AG04450 (cell line): ENCODE measurements around the gene CERK. TPM values are rescaled to one million over a fixed set of nuclear protein-coding genes. Genes with fewer than 3 reads are reported as not detected.

ENCODE experiments used
- CTCF ChIA-PET: fragments of 300-600, 350-600 bp; formaldehyde crosslinking; extraction: SDS; loops from one replicate; lab custom pipeline; 2022; ENCODE audit warnings: antibody characterized with exemption, inconsistent platforms; lab: Charles Lee
- POLR2A ChIA-PET: fragments of 350-600 bp; formaldehyde crosslinking; extraction: SDS; loops from one replicate; lab custom pipeline; 2021; ENCODE audit warnings: antibody characterized with exemption, inconsistent platforms; lab: Yijun Ruan, JAX
- DNase-seq: peaks from one replicate; pipeline ENCODE4 v3.0.0-alpha.2; 2011; ENCODE audit warnings: low read depth, low spot score
- H3K27ac ChIP-seq: one replicate; pipeline ENCODE4 v1.5.1; 2012; ENCODE audit warnings: low read depth, low read length, control low read depth
- H3K27me3 ChIP-seq: one replicate; pipeline ENCODE4 v1.6.0; 2012; ENCODE audit warnings: low read length; ENCODE audit not compliant: control insufficient read depth, insufficient read depth
- H3K4me3 ChIP-seq: 2 replicates; pipeline ENCODE4 v1.5.1; 2011; ENCODE audit warnings: mild to moderate bottlenecking, low read depth, low read length, control low read depth
- H3K9me3 ChIP-seq: 2 replicates; pipeline ENCODE4 v1.5.1; 2012; ENCODE audit warnings: low read length; ENCODE audit not compliant: control insufficient read depth, insufficient read depth
- polyA plus RNA-seq: library from polyadenylated mRNA; depleted of rRNA; stranded (reverse); fragments of >200 nt; gene quantifications from 2 replicates; pipeline ENCODE4 v1.2.3, GENCODE V29; 2011
- TF ChIP-seq, protein P1 (sequence below): IDR thresholded peaks from 2 replicates; pipeline ENCODE4 v1.5.1; 2011; ENCODE audit warnings: low read depth, low read length, control low read depth, inconsistent platforms

The CERK gene
- polyA plus RNA-seq, 1 experiment: 29.0 TPM

GRCh38 chr22:46766611-46767010 lies 28.6 kb upstream of the CERK start:
- CTCF ChIA-PET: no interaction called here
- POLR2A ChIA-PET: no interaction called here
- DNase-seq: no peak
- Histone ChIP-seq H3K4me3 (no peak overlapping the region), H3K9me3 (peaks cover 3% of the 10 kb centered on the region; the same call in 1 of the 2 replicates), H3K27ac (no peak overlapping the region), H3K27me3 (no peaks in the 10 kb centered on the region)
- TF ChIP-seq, protein P1, sequence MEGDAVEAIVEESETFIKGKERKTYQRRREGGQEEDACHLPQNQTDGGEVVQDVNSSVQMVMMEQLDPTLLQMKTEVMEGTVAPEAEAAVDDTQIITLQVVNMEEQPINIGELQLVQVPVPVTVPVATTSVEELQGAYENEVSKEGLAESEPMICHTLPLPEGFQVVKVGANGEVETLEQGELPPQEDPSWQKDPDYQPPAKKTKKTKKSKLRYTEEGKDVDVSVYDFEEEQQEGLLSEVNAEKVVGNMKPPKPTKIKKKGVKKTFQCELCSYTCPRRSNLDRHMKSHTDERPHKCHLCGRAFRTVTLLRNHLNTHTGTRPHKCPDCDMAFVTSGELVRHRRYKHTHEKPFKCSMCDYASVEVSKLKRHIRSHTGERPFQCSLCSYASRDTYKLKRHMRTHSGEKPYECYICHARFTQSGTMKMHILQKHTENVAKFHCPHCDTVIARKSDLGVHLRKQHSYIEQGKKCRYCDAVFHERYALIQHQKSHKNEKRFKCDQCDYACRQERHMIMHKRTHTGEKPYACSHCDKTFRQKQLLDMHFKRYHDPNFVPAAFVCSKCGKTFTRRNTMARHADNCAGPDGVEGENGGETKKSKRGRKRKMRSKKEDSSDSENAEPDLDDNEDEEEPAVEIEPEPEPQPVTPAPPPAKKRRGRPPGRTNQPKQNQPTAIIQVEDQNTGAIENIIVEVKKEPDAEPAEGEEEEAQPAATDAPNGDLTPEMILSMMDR: no peak

GRCh38 chr22:46764779-46765485 lies 26.9 kb upstream of the CERK start:
- TF ChIP-seq, protein P1: no peak
- no peaks in the 10 kb centered on the region for H3K27me3 ChIP-seq
- POLR2A ChIA-PET: no interaction called here
- H3K9me3 ChIP-seq: peaks cover 3% of the 10 kb centered on the region; the same call in 1 of the 2 replicates
- CTCF ChIA-PET: no interaction called here
- no peak for DNase-seq
- no peak overlapping the region for H3K27ac ChIP-seq
- no peak overlapping the region for H3K4me3 ChIP-seq

GRCh38 chr22:46764140-46764680 lies 26.2 kb upstream of the CERK start:
- DNase-seq: no peak
- no peak overlapping the region for H3K27ac ChIP-seq
- peaks cover 3% of the 10 kb centered on the region; the same call in 1 of the 2 replicates for H3K9me3 ChIP-seq
- ChIA-PET CTCF (no interaction called here), POLR2A (no interaction called here)
- TF ChIP-seq, protein P1: no peak
- H3K4me3 ChIP-seq: no peak overlapping the region
- H3K27me3 ChIP-seq: no peaks in the 10 kb centered on the region

GRCh38 chr22:46763051-46763705 lies 25.1 kb upstream of the CERK start:
- Histone ChIP-seq H3K27me3 (no peaks in the 10 kb centered on the region), H3K4me3 (peak overlapping the region; percentile 100), H3K9me3 (peaks cover 3% of the 10 kb centered on the region; the same call in 1 of the 2 replicates), H3K27ac (peak overlapping the region; percentile 52)
- TF ChIP-seq, protein P1: no peak
- CTCF ChIA-PET: interaction anchor here (1.1 kb wide), 1 partner anchor 22 kb away, joined by 3 read pairs; no protein-coding TSS in a partner anchor
- POLR2A ChIA-PET: interaction anchor here (0.6 to 1.5 kb wide), 8 partner anchors 9 to 67 kb away, joined by 3 to 10 read pairs (median 8); no protein-coding TSS in a partner anchor
- DNase-seq: no peak
